Measurements from ENCODE around the gene ATN1.
A peak's percentile ranks its signal among the peaks of the same experiment; 100 is the strongest.
"Not testable (repeated sequence)": the region's sequence is repeated elsewhere in the genome, so short reads cannot be mapped to it uniquely, and the experiment has no call there.

ATN1 gene

DNA sequence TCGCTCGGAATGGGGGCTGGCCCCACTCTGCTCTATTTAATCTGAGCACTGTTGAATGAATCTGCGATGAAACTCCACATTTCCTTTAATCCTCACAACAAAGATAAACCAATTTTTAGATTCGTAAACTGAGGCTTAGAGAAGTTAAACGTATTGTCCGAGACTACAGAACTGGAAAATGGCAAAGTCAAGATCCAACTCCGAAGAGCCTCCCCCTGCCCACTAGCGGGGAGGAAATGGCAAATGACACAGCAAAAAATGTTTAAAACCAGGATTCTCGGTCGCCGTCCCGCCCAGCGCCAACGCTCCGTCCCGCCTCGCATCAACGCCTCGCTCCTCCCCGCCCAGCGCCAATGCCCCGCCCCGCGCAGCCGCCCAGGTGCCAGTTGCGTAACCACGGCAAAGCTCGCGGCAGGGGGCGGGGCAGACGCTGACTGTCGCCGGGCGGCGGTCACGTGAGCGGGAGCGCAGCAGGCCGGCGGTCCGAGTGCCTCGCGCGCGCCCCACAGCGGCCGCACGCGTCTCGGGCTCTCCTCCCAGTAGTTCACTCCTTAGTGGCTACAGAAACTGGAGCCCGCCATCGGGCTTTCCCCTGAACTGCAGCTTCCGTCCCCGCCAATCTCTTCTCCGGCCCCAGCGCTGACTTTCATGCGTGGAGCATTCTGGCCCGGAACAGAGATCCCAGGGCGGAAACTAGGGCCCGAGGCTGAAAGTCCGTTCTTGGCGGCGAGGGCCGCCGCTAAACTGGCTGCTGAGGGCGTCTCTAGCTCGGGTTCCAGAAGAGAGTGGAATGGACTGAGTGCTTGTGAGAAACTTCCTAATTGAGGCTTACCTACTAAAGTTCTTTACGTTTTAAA is 36.7 kb upstream of the ATN1 start:
- peak; percentile 76 for DNase-seq (ENCODE audit: low read depth)
- TF ChIP-seq, protein P1, sequence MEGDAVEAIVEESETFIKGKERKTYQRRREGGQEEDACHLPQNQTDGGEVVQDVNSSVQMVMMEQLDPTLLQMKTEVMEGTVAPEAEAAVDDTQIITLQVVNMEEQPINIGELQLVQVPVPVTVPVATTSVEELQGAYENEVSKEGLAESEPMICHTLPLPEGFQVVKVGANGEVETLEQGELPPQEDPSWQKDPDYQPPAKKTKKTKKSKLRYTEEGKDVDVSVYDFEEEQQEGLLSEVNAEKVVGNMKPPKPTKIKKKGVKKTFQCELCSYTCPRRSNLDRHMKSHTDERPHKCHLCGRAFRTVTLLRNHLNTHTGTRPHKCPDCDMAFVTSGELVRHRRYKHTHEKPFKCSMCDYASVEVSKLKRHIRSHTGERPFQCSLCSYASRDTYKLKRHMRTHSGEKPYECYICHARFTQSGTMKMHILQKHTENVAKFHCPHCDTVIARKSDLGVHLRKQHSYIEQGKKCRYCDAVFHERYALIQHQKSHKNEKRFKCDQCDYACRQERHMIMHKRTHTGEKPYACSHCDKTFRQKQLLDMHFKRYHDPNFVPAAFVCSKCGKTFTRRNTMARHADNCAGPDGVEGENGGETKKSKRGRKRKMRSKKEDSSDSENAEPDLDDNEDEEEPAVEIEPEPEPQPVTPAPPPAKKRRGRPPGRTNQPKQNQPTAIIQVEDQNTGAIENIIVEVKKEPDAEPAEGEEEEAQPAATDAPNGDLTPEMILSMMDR (IDR thresholded peaks at IDR 0.05; ENCODE audit: control insufficient read depth, extremely low read depth, insufficient read depth), result peak; percentile 84
- H3K4me3 ChIP-seq (ENCODE audit: low read depth, low read length), result peak overlapping the region; percentile 48

DNA sequence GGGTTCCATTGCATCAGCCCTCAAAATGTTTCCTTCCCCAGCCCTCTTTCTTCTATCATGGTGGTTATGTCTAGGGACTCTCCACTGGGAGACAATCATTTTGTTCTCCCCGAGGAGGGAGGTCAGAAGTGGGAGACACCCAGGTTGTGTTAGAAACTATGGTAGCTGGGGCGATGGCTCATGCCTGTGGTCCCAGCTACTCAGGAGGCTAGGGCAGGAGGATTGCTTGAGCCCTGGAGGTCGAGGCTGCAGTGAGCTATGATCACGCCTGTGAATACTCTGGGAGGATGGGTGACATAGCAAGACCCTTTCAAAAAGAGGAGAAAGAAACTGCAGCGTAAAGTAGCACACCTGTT is 36.1 kb upstream of the ATN1 start:
- no peak for DNase-seq (ENCODE audit: low read depth)
- H3K4me3 ChIP-seq (ENCODE audit: low read depth, low read length), result peak overlapping the region; percentile 48
- TF ChIP-seq, protein P1 (IDR thresholded peaks at IDR 0.05; ENCODE audit: control insufficient read depth, extremely low read depth, insufficient read depth), result no peak

DNA sequence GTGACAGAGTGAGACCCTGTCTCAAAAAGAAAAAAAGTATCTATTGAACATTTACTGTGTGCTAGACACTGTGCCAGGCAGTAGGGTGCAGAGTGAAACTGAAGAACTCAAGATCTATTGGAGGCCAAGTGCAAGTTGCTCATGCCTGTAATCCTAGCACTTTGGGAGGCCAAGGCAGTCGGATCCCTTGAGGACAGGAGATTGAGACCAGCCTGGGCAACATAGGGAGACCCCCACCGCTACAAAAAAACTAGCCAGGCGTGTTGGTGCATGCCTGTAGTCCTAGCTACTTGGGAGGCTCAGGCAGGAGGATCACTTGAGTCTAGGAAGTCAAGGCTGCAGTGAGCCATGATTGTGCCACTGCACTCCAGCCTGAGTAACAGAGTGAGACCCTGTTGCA is 35.1 kb upstream of the ATN1 start:
- not testable (repeated sequence) for H3K4me3 ChIP-seq (ENCODE audit: low read depth, low read length)

DNA sequence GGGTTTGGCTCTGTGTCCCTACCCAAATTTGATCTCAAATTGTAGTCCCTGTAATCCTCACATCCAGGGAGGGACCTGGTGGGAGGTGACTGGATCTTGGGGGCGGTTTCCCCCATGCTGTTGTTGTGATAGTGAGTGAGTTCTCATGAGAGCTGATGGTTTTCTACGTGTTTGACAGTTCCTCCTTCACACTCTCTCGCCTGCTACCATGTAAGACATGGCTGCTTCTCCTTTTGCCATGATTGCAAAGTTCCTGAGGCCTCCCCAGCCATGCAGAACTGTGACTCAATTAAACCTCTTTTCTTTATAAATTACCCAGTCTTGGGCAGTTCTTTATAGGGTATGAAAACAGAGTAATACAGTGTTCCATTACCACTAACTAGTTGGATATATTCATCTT is 33.4 kb upstream of the ATN1 start:
- no peak for DNase-seq (ENCODE audit: low read depth)
- no peak overlapping the region for H3K4me3 ChIP-seq (ENCODE audit: low read depth, low read length)
- TF ChIP-seq, protein P1 (IDR thresholded peaks at IDR 0.05; ENCODE audit: control insufficient read depth, extremely low read depth, insufficient read depth), result no peak

More for the DNA sequence above, 35.1 kb upstream of the ATN1 start:
- DNase-seq (ENCODE audit: low read depth), result not testable (repeated sequence)

DNA sequence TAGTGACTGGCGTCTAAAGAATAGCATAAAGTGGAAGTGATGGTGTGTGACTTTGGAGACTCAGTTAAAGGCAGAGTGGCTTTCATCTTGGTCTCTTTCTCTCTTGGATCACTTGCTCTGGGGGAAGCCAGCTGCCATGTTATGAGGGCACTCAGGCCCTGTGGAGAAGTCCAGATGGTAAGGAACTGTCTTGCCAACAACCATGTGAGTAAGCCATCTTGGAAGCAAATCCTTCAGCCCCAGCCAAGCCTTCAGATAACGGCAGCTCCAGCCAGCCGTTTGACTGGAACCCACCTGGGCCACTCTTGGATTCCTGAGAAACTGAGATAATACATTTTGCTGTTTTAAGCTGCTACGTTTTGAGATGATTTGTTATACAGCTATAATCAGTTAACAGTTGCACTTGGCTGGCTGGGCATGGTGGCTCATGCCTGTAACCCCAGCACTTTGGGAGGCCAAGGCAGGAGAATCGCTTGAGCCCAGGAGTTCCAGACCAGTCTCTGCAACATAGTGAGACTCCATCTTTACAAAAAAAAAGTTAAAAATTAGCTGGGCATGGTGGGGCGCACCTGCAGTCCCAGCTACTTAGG is 30.8 kb upstream of the ATN1 start:
- no peak for DNase-seq (ENCODE audit: low read depth)
- no peak overlapping the region for H3K4me3 ChIP-seq (ENCODE audit: low read depth, low read length)
- TF ChIP-seq, protein P1 (IDR thresholded peaks at IDR 0.05; ENCODE audit: control insufficient read depth, extremely low read depth, insufficient read depth), result no peak

DNA sequence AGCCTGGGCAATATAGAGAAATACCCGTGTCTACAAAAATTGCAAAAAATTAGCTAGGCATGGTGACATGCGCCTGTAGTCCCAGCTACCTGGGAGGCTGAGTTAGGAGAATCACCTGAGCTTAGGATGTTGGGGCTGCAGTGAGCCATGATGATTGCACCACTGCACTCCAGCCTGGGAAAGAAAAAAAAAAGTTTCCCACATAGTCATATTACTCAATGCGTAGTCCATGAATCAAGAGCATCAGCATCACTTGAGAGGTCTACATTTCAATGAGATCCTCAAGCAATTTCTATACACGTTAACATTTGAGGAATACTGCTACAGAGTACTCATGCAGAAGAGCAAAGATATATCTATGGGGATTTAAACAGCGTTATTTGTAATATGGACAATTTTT is 28.3 kb upstream of the ATN1 start:
- TF ChIP-seq, protein P1 (IDR thresholded peaks at IDR 0.05; ENCODE audit: control insufficient read depth, extremely low read depth, insufficient read depth), result no peak

DNA sequence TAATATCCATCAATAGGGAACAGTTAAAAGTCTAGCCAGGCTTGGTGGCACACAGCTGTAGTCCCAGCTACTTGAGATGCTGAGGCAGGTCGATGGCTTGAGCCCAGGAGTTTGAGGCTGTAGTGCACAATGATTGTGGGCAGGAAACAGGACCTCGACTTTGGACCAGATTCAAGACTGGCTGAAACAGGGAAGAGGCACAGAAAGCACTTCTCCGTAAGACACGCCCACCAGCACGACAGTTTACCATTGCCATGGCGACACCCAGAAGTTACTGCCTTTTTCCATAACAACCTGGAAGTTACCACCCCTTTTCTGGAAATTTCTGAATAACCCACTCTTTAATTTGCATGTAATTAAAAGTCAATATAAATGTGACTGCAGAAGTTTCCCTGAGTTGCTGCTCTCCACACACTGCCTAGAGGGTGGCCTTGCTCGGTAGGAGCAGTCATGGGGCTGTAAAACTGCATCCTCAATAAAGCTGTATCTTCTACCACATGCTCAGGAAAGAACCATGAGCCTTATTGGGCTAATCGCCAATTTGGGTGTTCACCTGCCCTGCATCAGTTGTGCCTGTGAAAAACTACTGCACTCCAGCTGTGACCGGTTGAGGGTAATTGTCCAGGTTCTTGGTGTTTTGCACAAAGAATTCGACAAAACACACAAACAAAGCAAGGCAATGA is 27.8 kb upstream of the ATN1 start:
- no peak overlapping the region for H3K4me3 ChIP-seq (ENCODE audit: low read depth, low read length)
- DNase-seq (ENCODE audit: low read depth), result no peak
- TF ChIP-seq, protein P1 (IDR thresholded peaks at IDR 0.05; ENCODE audit: control insufficient read depth, extremely low read depth, insufficient read depth), result no peak

More for the DNA sequence above, 28.3 kb upstream of the ATN1 start:
- H3K4me3 ChIP-seq (ENCODE audit: low read depth, low read length), result no peak overlapping the region
- DNase-seq (ENCODE audit: low read depth), result no peak
